ENCODE measurements around the gene MAOA. TPM values are rescaled to one million over a fixed set of nuclear protein-coding genes. Genes with fewer than 3 reads are reported as not detected.
A peak's percentile ranks its signal among the peaks of the same experiment; 100 is the strongest.
"Not testable (repeated sequence)": the region's sequence is repeated elsewhere in the genome, so short reads cannot be mapped to it uniquely, and the experiment has no call there.

The MAOA gene
- 11.9 TPM for total RNA-seq

- peak; percentile 4 for DNase-seq
These were observed at the start of gene MAOA for GRCh38 chrX:43656005-43656494. TSS of gene MAOA (plus strand) at chrX:43656299. CDS start at chrX:43656342, 43 bp downstream.

- DNase-seq: no peak
These were observed 43.7 kb upstream of the MAOA start for GRCh38 chrX:43612400-43612799.

GRCh38 chrX:43615660-43616059, 40.4 kb upstream of the MAOA start:
- DNase-seq: no peak

- DNase-seq: no peak
These were observed 37.5 kb upstream of the MAOA start for GRCh38 chrX:43618366-43619205.

GRCh38 chrX:43619861-43620260, 36.2 kb upstream of the MAOA start:
- DNase-seq: not testable (repeated sequence)

- no peak for DNase-seq
These were observed 29.0 kb upstream of the MAOA start for GRCh38 chrX:43627147-43627546.

- DNase-seq: no peak
These were observed 28.4 kb upstream of the MAOA start for GRCh38 chrX:43627669-43628068.

- DNase-seq: no peak
These were observed 26.9 kb upstream of the MAOA start for GRCh38 chrX:43629229-43629628.

GRCh38 chrX:43631841-43632240, 24.3 kb upstream of the MAOA start:
- DNase-seq: no peak

- no peak for DNase-seq
These were observed 23.0 kb upstream of the MAOA start for GRCh38 chrX:43633081-43633480.

GRCh38 chrX:43633757-43634156, 22.3 kb upstream of the MAOA start:
- no peak for DNase-seq

GRCh38 chrX:43640482-43640881, 15.6 kb upstream of the MAOA start:
- DNase-seq: no peak

- no peak for DNase-seq
These were observed 14.4 kb upstream of the MAOA start for GRCh38 chrX:43641691-43642090.

GRCh38 chrX:43643201-43643600, 12.9 kb upstream of the MAOA start:
- no peak for DNase-seq

- no peak for DNase-seq
These were observed 12.4 kb upstream of the MAOA start for GRCh38 chrX:43643662-43644061.

- no peak for DNase-seq
These were observed 11.9 kb upstream of the MAOA start for GRCh38 chrX:43644124-43644701.

- DNase-seq: no peak
These were observed 9.3 kb upstream of the MAOA start for GRCh38 chrX:43646800-43647199.

GRCh38 chrX:43654431-43655150, 1.5 kb upstream of the MAOA start:
- peak; percentile 87 for DNase-seq

GRCh38 chrX:43655151-43656004, 721 bp upstream of the MAOA start:
- peak; percentile 13 for DNase-seq

- DNase-seq: no peak
These were observed 1.6 kb downstream of the MAOA start for GRCh38 chrX:43657671-43658070.

GRCh38 chrX:43661521-43662240, 5.6 kb downstream of the MAOA start:
- DNase-seq: no peak

Measured in occipital lobe (tissue), 2 donors.